GM23338 (cell line): ENCODE data around the gene WFDC11. TPM values are rescaled to one million over a fixed set of nuclear protein-coding genes. Genes with fewer than 3 reads are reported as not detected.

Source experiments
- ATAC-seq: fragments of 200-7000 bp; cut with Tn5 transposase; 3 replicates; pipeline ENCODE4 v1.9.1; 2020
- DNase-seq: peaks from one replicate; pipeline ENCODE4 v3.0.0-alpha.2; 2015; ENCODE audit warnings: low spot score
- H2AFZ ChIP-seq: fragments of 200-600 bp; sonication (generic); 2 replicates; pipeline ENCODE4 v1.8.0; 2016; ENCODE audit warnings: antibody characterized with exemption, mild to moderate bottlenecking, moderate library complexity
- H3F3A ChIP-seq: fragments of 200-600 bp; sonication (generic); replicated peaks from 2 replicates; pipeline ENCODE4 v1.8.0; 2017; ENCODE audit warnings: antibody characterized with exemption, mixed run types, low read depth
- H3K27ac ChIP-seq: fragments of 200-600 bp; sonication (generic); 2 replicates; pipeline ENCODE4 v1.6.1; 2016; ENCODE audit warnings: low read depth
- H3K27me3 ChIP-seq: fragments of 200-600 bp; sonication (generic); 2 replicates; pipeline ENCODE4 v1.8.0; 2016; ENCODE audit warnings: mild to moderate bottlenecking, mixed run types, moderate library complexity; ENCODE audit not compliant: insufficient read depth
- H3K36me3 ChIP-seq: fragments of 200-600 bp; sonication (generic); 2 replicates; pipeline ENCODE4 v1.8.0; 2016; ENCODE audit warnings: mild to moderate bottlenecking; ENCODE audit not compliant: insufficient read depth
- H3K4me1 ChIP-seq: fragments of 200-600 bp; sonication (generic); 2 replicates; pipeline ENCODE4 v1.8.0; 2016; ENCODE audit warnings: mild to moderate bottlenecking, moderate library complexity; ENCODE audit not compliant: insufficient read depth
- H3K4me2 ChIP-seq: fragments of 200-600 bp; sonication (generic); 2 replicates; pipeline ENCODE4 v1.7.1; 2017; ENCODE audit warnings: mixed run types
- H3K4me3 ChIP-seq: fragments of 200-600 bp; sonication (generic); 2 replicates; pipeline ENCODE4 v1.6.1; 2016; ENCODE audit warnings: mixed run types
- H3K79me2 ChIP-seq: fragments of 200-600 bp; sonication (generic); replicated peaks from 2 replicates; pipeline ENCODE4 v1.8.0; 2017; ENCODE audit warnings: mild to moderate bottlenecking; ENCODE audit not compliant: insufficient read depth
- H3K9me2 ChIP-seq: fragments of 200-600 bp; sonication (generic); 2 replicates; pipeline ENCODE4 v1.8.0; 2017; ENCODE audit not compliant: insufficient read depth
- H4K20me1 ChIP-seq: fragments of 200-600 bp; sonication (generic); replicated peaks from 2 replicates; pipeline ENCODE4 v1.8.0; 2017; ENCODE audit warnings: mild to moderate bottlenecking; ENCODE audit not compliant: insufficient read depth
- H3K27ac Mint-ChIP-seq: 2 replicates; pipeline ENCODE4 v1.8.0; 2020; ENCODE audit warnings: inconsistent platforms, mild to moderate bottlenecking, moderate library complexity, mixed read lengths
- H3K27me3 Mint-ChIP-seq: 3 replicates; pipeline ENCODE4 v1.8.0; 2022; ENCODE audit warnings: low read depth, mild to moderate bottlenecking, moderate library complexity, mixed read lengths, inconsistent platforms; ENCODE audit not compliant: insufficient read depth, poor library complexity
- H3K36me3 Mint-ChIP-seq: 3 replicates; pipeline ENCODE4 v1.8.0; 2021; ENCODE audit warnings: low read depth, mild to moderate bottlenecking, inconsistent platforms, moderate library complexity, mixed read lengths
- H3K4me1 Mint-ChIP-seq: 3 replicates; pipeline ENCODE4 v1.8.0; 2020; ENCODE audit warnings: mild to moderate bottlenecking, inconsistent platforms, mixed read lengths
- H3K4me3 Mint-ChIP-seq: 3 replicates; pipeline ENCODE4 v1.8.0; 2021; ENCODE audit warnings: moderate library complexity, mild to moderate bottlenecking, inconsistent platforms, mixed read lengths
- H3K9me3 Mint-ChIP-seq: 3 replicates; pipeline ENCODE4 v1.8.0; 2020; ENCODE audit warnings: moderate library complexity, mild to moderate bottlenecking, inconsistent platforms, mixed read lengths
- EZH2 ChIP-seq: fragments of 200-600 bp; sonication (generic); IDR thresholded peaks from one replicate; pipeline ENCODE4 v1.8.0; 2017; ENCODE audit warnings: antibody characterized with exemption, mild to moderate bottlenecking, low read depth; ENCODE audit not compliant: unreplicated experiment
- JUNB ChIP-seq: IDR thresholded peaks from one replicate; pipeline ENCODE4 v1.6.1; 2016; ENCODE audit warnings: antibody characterized with exemption; ENCODE audit not compliant: unreplicated experiment
- STAT1 ChIP-seq: IDR thresholded peaks from one replicate; pipeline ENCODE4 v1.6.1; 2016; ENCODE audit warnings: antibody characterized with exemption; ENCODE audit not compliant: unreplicated experiment
- polyA plus RNA-seq: library from polyadenylated mRNA; unstranded; fragments of >200 nt; fragmentation: Nextera tagmentation; extraction: Ambion mirVana; gene quantifications from 2 replicates; pipeline ENCODE4 v1.2.1, GENCODE V29; 2016
- total RNA-seq: library from RNA; depleted of rRNA; stranded (reverse); fragments of >200 nt; shearing (Covaris generic); gene quantifications from 2 replicates; pipeline ENCODE4 v1.2.3, GENCODE V29; 2014
- TF ChIP-seq, protein P1 (sequence below): fragments of 250-450 bp; sonication (Bioruptor Pico); IDR thresholded peaks from 2 replicates; pipeline ENCODE4 v1.5.0; 2020; ENCODE audit warnings: mild to moderate bottlenecking, moderate library complexity
- TF ChIP-seq, protein P2 (sequence below): IDR thresholded peaks from one replicate; pipeline ENCODE4 v1.6.1; 2018; ENCODE audit warnings: antibody characterized with exemption; ENCODE audit not compliant: unreplicated experiment

The WFDC11 gene
- total and polyA plus RNA-seq, 2 experiments from 2014 or later, result not detected

GRCh38 chr20:45611054-45611453 is 59.0 kb downstream of the WFDC11 start (continued):
- TF ChIP-seq, protein P1, sequence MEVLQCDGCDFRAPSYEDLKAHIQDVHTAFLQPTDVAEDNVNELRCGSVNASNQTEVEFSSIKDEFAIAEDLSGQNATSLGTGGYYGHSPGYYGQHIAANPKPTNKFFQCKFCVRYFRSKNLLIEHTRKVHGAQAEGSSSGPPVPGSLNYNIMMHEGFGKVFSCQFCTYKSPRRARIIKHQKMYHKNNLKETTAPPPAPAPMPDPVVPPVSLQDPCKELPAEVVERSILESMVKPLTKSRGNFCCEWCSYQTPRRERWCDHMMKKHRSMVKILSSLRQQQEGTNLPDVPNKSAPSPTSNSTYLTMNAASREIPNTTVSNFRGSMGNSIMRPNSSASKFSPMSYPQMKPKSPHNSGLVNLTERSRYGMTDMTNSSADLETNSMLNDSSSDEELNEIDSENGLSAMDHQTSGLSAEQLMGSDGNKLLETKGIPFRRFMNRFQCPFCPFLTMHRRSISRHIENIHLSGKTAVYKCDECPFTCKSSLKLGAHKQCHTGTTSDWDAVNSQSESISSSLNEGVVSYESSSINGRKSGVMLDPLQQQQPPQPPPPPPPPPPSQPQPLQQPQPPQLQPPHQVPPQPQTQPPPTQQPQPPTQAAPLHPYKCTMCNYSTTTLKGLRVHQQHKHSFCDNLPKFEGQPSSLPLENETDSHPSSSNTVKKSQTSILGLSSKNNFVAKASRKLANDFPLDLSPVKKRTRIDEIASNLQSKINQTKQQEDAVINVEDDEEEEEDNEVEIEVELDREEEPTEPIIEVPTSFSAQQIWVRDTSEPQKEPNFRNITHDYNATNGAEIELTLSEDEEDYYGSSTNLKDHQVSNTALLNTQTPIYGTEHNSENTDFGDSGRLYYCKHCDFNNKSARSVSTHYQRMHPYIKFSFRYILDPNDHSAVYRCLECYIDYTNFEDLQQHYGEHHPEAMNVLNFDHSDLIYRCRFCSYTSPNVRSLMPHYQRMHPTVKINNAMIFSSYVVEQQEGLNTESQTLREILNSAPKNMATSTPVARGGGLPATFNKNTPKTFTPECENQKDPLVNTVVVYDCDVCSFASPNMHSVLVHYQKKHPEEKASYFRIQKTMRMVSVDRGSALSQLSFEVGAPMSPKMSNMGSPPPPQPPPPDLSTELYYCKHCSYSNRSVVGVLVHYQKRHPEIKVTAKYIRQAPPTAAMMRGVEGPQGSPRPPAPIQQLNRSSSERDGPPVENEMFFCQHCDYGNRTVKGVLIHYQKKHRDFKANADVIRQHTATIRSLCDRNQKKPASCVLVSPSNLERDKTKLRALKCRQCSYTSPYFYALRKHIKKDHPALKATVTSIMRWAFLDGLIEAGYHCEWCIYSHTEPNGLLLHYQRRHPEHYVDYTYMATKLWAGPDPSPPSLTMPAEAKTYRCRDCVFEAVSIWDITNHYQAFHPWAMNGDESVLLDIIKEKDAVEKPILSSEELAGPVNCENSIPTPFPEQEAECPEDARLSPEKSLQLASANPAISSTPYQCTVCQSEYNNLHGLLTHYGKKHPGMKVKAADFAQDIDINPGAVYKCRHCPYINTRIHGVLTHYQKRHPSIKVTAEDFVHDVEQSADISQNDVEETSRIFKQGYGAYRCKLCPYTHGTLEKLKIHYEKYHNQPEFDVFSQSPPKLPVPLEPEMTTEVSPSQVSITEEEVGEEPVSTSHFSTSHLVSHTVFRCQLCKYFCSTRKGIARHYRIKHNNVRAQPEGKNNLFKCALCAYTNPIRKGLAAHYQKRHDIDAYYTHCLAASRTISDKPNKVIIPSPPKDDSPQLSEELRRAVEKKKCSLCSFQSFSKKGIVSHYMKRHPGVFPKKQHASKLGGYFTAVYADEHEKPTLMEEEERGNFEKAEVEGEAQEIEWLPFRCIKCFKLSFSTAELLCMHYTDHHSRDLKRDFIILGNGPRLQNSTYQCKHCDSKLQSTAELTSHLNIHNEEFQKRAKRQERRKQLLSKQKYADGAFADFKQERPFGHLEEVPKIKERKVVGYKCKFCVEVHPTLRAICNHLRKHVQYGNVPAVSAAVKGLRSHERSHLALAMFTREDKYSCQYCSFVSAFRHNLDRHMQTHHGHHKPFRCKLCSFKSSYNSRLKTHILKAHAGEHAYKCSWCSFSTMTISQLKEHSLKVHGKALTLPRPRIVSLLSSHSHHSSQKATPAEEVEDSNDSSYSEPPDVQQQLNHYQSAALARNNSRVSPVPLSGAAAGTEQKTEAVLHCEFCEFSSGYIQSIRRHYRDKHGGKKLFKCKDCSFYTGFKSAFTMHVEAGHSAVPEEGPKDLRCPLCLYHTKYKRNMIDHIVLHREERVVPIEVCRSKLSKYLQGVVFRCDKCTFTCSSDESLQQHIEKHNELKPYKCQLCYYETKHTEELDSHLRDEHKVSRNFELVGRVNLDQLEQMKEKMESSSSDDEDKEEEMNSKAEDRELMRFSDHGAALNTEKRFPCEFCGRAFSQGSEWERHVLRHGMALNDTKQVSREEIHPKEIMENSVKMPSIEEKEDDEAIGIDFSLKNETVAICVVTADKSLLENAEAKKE (CRISPR knock-in tag), result no peak
- no peak for TF ChIP-seq EZH2
- TF ChIP-seq, protein P2, sequence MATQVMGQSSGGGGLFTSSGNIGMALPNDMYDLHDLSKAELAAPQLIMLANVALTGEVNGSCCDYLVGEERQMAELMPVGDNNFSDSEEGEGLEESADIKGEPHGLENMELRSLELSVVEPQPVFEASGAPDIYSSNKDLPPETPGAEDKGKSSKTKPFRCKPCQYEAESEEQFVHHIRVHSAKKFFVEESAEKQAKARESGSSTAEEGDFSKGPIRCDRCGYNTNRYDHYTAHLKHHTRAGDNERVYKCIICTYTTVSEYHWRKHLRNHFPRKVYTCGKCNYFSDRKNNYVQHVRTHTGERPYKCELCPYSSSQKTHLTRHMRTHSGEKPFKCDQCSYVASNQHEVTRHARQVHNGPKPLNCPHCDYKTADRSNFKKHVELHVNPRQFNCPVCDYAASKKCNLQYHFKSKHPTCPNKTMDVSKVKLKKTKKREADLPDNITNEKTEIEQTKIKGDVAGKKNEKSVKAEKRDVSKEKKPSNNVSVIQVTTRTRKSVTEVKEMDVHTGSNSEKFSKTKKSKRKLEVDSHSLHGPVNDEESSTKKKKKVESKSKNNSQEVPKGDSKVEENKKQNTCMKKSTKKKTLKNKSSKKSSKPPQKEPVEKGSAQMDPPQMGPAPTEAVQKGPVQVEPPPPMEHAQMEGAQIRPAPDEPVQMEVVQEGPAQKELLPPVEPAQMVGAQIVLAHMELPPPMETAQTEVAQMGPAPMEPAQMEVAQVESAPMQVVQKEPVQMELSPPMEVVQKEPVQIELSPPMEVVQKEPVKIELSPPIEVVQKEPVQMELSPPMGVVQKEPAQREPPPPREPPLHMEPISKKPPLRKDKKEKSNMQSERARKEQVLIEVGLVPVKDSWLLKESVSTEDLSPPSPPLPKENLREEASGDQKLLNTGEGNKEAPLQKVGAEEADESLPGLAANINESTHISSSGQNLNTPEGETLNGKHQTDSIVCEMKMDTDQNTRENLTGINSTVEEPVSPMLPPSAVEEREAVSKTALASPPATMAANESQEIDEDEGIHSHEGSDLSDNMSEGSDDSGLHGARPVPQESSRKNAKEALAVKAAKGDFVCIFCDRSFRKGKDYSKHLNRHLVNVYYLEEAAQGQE, result no peak
- no peak for TF ChIP-seq STAT1

GRCh38 chr20:45607810-45608209 is 62.2 kb downstream of the WFDC11 start:
- H3K4me2 ChIP-seq, result no peak overlapping the region

More at GRCh38 chr20:45607810-45608209, 62.2 kb downstream of the WFDC11 start:
- Histone ChIP-seq H2AFZ (no peak overlapping the region), H3K79me2 (no peaks in the 10 kb centered on the region), H3K9me2 (peaks cover 10% of the 10 kb centered on the region), H4K20me1 (no peaks in the 10 kb centered on the region), H3F3A (no peaks in the 10 kb centered on the region), H3K4me1 (peaks cover 11% of the 10 kb centered on the region; the same call in 1 of the 2 replicates), H3K27ac (no peak overlapping the region), H3K36me3 (no peaks in the 10 kb centered on the region), H3K4me3 (no peak overlapping the region), H3K27me3 (no peaks in the 10 kb centered on the region)
- DNase-seq, result no peak
- no peak overlapping the region for H3K27ac Mint-ChIP-seq
- H3K9me3 Mint-ChIP-seq, result peaks cover 35% of the 10 kb centered on the region
- peaks cover 10% of the 10 kb centered on the region; the same call in 2 of the 3 replicates for H3K4me1 Mint-ChIP-seq
- TF ChIP-seq, protein P2, result no peak
- TF ChIP-seq JUNB, result no peak
- H3K4me3 Mint-ChIP-seq, result no peak overlapping the region
- no peaks in the 10 kb centered on the region for H3K27me3 Mint-ChIP-seq
- no peak for ATAC-seq
- H3K36me3 Mint-ChIP-seq, result peaks cover 17% of the 10 kb centered on the region
